GM12878 (cell line): ENCODE data around the gene FCN2. TPM values are rescaled to one million over a fixed set of nuclear protein-coding genes. Genes with fewer than 3 reads are reported as not detected.

Source experiments
- BCL11A ChIP-seq: IDR thresholded peaks from 2 replicates; pipeline ENCODE4 v1.6.1; 2011; ENCODE audit warnings: low read depth, low read length
- BCLAF1 ChIP-seq: fragments of 450-650 bp; IDR thresholded peaks from 2 replicates; pipeline ENCODE4 v1.6.1; 2017; ENCODE audit warnings: antibody characterized with exemption, mild to moderate bottlenecking, moderate library complexity
- BHLHE40 ChIP-seq, 2 experiments: fragments of 450-650 bp in 1 of 2; IDR thresholded peaks; 2 replicates each; pipeline ENCODE4 v1.6.1; 2011 to 2017; ENCODE audit warnings: low read depth in 2 of 2, borderline replicate concordance in 1 of 2, improper control_type of control experiment in 1 of 2, low read length in 1 of 2, mild to moderate bottlenecking in 1 of 2
- BMI1 ChIP-seq: fragments of 450-650 bp; IDR thresholded peaks from 2 replicates; pipeline ENCODE4 v1.6.1; 2016; ENCODE audit warnings: mild to moderate bottlenecking, moderate library complexity, borderline replicate concordance
- HDAC2 ChIP-seq: fragments of 200-600 bp; sonication (generic); IDR thresholded peaks from 2 replicates; pipeline ENCODE4 v1.6.1; 2017
- JUNB ChIP-seq: IDR thresholded peaks from 2 replicates; pipeline ENCODE4 v1.6.1; 2016; ENCODE audit warnings: antibody characterized with exemption, mild to moderate bottlenecking
- MYB ChIP-seq: fragments of 150-350 bp; IDR thresholded peaks from 2 replicates; pipeline ENCODE4 v1.6.1; 2014; ENCODE audit warnings: mild to moderate bottlenecking, low read depth, low read length, borderline replicate concordance
- PBX3 ChIP-seq: IDR thresholded peaks from 2 replicates; pipeline ENCODE4 v1.6.1; 2011; ENCODE audit warnings: mild to moderate bottlenecking, low read depth, low read length, moderate library complexity; ENCODE audit not compliant: insufficient replicate concordance
- SMC3 ChIP-seq: IDR thresholded peaks from 2 replicates; pipeline ENCODE4 v1.6.1; 2011; ENCODE audit warnings: low read length, improper control_type of control experiment, borderline replicate concordance
- YY1 ChIP-seq: IDR thresholded peaks from 2 replicates; pipeline ENCODE4 v1.6.1; 2011; ENCODE audit warnings: low read depth, mild to moderate bottlenecking, low read length
- ZNF217 ChIP-seq: fragments of 450-650 bp; IDR thresholded peaks from 2 replicates; pipeline ENCODE4 v1.6.1; 2017; ENCODE audit warnings: antibody characterized with exemption, mild to moderate bottlenecking
- ZNF274 ChIP-seq: IDR thresholded peaks from one replicate; pipeline ENCODE4 v1.8.0; 2011; ENCODE audit not compliant: insufficient read length, insufficient read depth
- polyA plus RNA-seq, 11 experiments: library from polyadenylated mRNA; depleted of rRNA in 4 of 11; unstranded in 6 of 11; stranded (reverse) in 5 of 11; fragments of >200 nt; fragmentation: Nextera tagmentation in 4 of 11; fragmentation: Illumina TruSeq in 1 of 11; extraction: Ambion mirVana in 4 of 11; extraction: Trizol in 1 of 11; gene quantifications; 1 replicate in 1 of 11; 2 replicates in 10 of 11; pipeline versions ENCODE4 v1.2.1 to v1.2.3, GENCODE V29; 2011 to 2016; ENCODE audit warnings: inconsistent platforms in 2 of 11, missing spikeins in 2 of 11, low read depth in 1 of 11
- total RNA-seq, 4 experiments: library from RNA; depleted of rRNA in 3 of 4; stranded (reverse); fragments of >200 nt in 3 of 4; fragmentation: Illumina TruSeq in 1 of 4; extraction: Trizol in 1 of 4; gene quantifications; 2 replicates each; pipeline versions ENCODE4 v1.2.1 to v1.2.3, GENCODE V29; 2013 to 2021
- TF ChIP-seq, protein P1 (sequence below): IDR thresholded peaks from 2 replicates; pipeline ENCODE4 v1.6.1; 2012; ENCODE audit warnings: improper control_type of control experiment, low read depth, low read length; ENCODE audit not compliant: insufficient replicate concordance

FCN2 gene
- total and polyA plus RNA-seq, 10 of the 15 experiments (the other 5 are each of a cell fraction or from before 2014, with no cell fraction given): not detected

DNA sequence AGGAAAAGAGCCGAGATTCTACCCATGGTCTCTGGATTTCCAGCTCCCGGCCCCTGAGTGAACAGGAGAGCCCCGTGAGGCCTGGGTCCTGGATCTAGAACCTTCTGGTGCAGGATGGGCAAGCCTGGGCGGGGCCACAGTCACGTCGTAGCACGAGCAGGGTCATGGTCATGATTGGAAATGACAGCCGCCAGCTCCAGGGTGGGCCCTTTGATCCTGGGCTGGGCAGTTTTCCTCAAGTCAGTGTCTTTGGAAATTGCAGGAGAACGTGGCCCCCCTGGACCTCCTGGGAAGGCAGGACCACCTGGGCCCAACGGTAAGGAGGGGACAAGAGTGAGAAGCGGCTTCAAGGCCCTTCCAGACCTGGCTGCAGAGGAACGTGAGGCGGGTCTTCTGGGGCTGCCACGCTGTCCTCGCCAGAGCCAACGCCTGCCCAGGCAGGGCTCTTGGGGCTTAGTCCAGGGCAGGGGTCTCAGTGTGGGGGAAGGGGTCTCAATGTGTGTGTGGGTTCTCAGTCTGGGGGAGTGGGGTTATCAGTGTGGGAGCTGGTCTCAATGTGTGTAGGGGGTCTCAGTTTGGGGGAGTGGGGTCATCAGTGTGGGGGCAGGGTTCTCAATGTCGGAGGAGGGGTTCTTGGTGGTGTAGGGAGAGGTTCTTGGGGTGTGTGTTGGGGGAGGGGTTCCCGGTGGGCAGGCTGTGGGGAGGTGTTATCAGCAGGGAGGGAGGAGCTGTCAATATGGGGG, 2.6 kb downstream of the FCN2 start (continued):
- TF ChIP-seq, protein P1, sequence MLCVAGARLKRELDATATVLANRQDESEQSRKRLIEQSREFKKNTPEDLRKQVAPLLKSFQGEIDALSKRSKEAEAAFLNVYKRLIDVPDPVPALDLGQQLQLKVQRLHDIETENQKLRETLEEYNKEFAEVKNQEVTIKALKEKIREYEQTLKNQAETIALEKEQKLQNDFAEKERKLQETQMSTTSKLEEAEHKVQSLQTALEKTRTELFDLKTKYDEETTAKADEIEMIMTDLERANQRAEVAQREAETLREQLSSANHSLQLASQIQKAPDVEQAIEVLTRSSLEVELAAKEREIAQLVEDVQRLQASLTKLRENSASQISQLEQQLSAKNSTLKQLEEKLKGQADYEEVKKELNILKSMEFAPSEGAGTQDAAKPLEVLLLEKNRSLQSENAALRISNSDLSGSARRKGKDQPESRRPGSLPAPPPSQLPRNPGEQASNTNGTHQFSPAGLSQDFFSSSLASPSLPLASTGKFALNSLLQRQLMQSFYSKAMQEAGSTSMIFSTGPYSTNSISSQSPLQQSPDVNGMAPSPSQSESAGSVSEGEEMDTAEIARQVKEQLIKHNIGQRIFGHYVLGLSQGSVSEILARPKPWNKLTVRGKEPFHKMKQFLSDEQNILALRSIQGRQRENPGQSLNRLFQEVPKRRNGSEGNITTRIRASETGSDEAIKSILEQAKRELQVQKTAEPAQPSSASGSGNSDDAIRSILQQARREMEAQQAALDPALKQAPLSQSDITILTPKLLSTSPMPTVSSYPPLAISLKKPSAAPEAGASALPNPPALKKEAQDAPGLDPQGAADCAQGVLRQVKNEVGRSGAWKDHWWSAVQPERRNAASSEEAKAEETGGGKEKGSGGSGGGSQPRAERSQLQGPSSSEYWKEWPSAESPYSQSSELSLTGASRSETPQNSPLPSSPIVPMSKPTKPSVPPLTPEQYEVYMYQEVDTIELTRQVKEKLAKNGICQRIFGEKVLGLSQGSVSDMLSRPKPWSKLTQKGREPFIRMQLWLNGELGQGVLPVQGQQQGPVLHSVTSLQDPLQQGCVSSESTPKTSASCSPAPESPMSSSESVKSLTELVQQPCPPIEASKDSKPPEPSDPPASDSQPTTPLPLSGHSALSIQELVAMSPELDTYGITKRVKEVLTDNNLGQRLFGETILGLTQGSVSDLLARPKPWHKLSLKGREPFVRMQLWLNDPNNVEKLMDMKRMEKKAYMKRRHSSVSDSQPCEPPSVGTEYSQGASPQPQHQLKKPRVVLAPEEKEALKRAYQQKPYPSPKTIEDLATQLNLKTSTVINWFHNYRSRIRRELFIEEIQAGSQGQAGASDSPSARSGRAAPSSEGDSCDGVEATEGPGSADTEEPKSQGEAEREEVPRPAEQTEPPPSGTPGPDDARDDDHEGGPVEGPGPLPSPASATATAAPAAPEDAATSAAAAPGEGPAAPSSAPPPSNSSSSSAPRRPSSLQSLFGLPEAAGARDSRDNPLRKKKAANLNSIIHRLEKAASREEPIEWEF: no peak
- TF ChIP-seq ZNF274 (no peak), YY1 (no peak), BCLAF1 (no peak), BCL11A (no peak), SMC3 (no peak), HDAC2 (no peak), PBX3 (no peak), BMI1 (no peak), MYB (no peak), BHLHE40 (IDR thresholded peaks at IDR 0.05; ENCODE audit: borderline replicate concordance in 1 of 2, low read depth in 2 of 2, low read length in 1 of 2) (no peak), ZNF217 (no peak), JUNB (no peak)
